H9 (cell line): ENCODE data around the gene TDRKH. TPM values are rescaled to one million over a fixed set of nuclear protein-coding genes. Genes with fewer than 3 reads are reported as not detected.
"Not testable (repeated sequence)": the region's sequence is repeated elsewhere in the genome, so short reads cannot be mapped to it uniquely, and the experiment has no call there.

Experiments used
- DNase-seq: peaks from one replicate; pipeline ENCODE4 v3.0.0-alpha.2; 2017
- H2AFZ ChIP-seq: one replicate; pipeline ENCODE4 v1.6.1; 2013; ENCODE audit warnings: mild to moderate bottlenecking, low read length, control low read depth, moderate library complexity
- H2AK5ac ChIP-seq: 2 replicates; pipeline ENCODE4 v1.6.1; 2013; ENCODE audit warnings: low read length, control low read depth, mixed read lengths; ENCODE audit not compliant: insufficient read length
- H2BK120ac ChIP-seq: one replicate; pipeline ENCODE4 v1.6.1; 2013; ENCODE audit warnings: low read depth, mild to moderate bottlenecking, low read length, control low read depth, inconsistent platforms; ENCODE audit not compliant: poor library complexity, severe bottlenecking
- H2BK12ac ChIP-seq: 2 replicates; pipeline ENCODE4 v1.6.1; 2013; ENCODE audit warnings: low read length, control low read depth, mixed read lengths, low read depth; ENCODE audit not compliant: insufficient read length
- H2BK15ac ChIP-seq: 2 replicates; pipeline ENCODE4 v1.6.1; 2013; ENCODE audit warnings: low read depth, low read length, control low read depth
- H2BK20ac ChIP-seq: one replicate; pipeline ENCODE4 v1.6.1; 2013; ENCODE audit warnings: low read depth, mild to moderate bottlenecking, low read length, control low read depth, inconsistent platforms; ENCODE audit not compliant: poor library complexity, severe bottlenecking
- H2BK5ac ChIP-seq: 2 replicates; pipeline ENCODE4 v1.6.1; 2013; ENCODE audit warnings: low read length, control low read depth, mixed read lengths; ENCODE audit not compliant: insufficient read length
- H3K14ac ChIP-seq: 2 replicates; pipeline ENCODE4 v1.6.1; 2013; ENCODE audit warnings: low read length, control low read depth; ENCODE audit not compliant: insufficient read depth
- H3K18ac ChIP-seq: 2 replicates; pipeline ENCODE4 v1.6.1; 2013; ENCODE audit warnings: low read depth, mild to moderate bottlenecking, mixed read lengths, low read length, control low read depth; ENCODE audit not compliant: insufficient read length
- H3K23ac ChIP-seq: 2 replicates; pipeline ENCODE4 v1.6.1; 2013; ENCODE audit warnings: low read length, control low read depth, mixed read lengths, low read depth; ENCODE audit not compliant: insufficient read length
- H3K23me2 ChIP-seq: 2 replicates; pipeline ENCODE4 v1.6.1; 2013; ENCODE audit warnings: low read depth, mild to moderate bottlenecking, mixed read lengths, low read length, control low read depth; ENCODE audit not compliant: insufficient read length, poor library complexity, severe bottlenecking
- H3K27ac ChIP-seq: 2 replicates; pipeline ENCODE4 v1.5.1; 2013; ENCODE audit warnings: low read length, control low read depth, mixed read lengths, low read depth; ENCODE audit not compliant: insufficient read length
- H3K27me3 ChIP-seq: 2 replicates; pipeline ENCODE4 v1.6.1; 2013; ENCODE audit warnings: low read length, control low read depth, inconsistent platforms; ENCODE audit not compliant: insufficient read depth
- H3K4ac ChIP-seq: 2 replicates; pipeline ENCODE4 v1.6.1; 2013; ENCODE audit warnings: low read depth, mild to moderate bottlenecking, control low read depth, inconsistent platforms, low read length, moderate library complexity
- H3K4me1 ChIP-seq: 2 replicates; pipeline ENCODE4 v1.6.1; 2013; ENCODE audit warnings: low read length, control low read depth, inconsistent platforms; ENCODE audit not compliant: insufficient read depth
- H3K4me2 ChIP-seq: 2 replicates; pipeline ENCODE4 v1.6.1; 2013; ENCODE audit warnings: low read length, control low read depth, mixed read lengths; ENCODE audit not compliant: insufficient read length, insufficient read depth
- H3K56ac ChIP-seq: 2 replicates; pipeline ENCODE4 v1.6.1; 2013; ENCODE audit warnings: low read depth, mild to moderate bottlenecking, mixed read lengths, low read length, control low read depth; ENCODE audit not compliant: insufficient read length
- H3K79me1 ChIP-seq: 2 replicates; pipeline ENCODE4 v1.6.1; 2013; ENCODE audit warnings: low read depth, mild to moderate bottlenecking, moderate library complexity, low read length, control low read depth, inconsistent platforms; ENCODE audit not compliant: insufficient read depth, poor library complexity, severe bottlenecking
- H3K79me2 ChIP-seq: 2 replicates; pipeline ENCODE4 v1.6.1; 2013; ENCODE audit warnings: low read length, control low read depth, inconsistent platforms; ENCODE audit not compliant: insufficient read depth
- H3K9ac ChIP-seq: 2 replicates; pipeline ENCODE4 v1.6.1; 2013; ENCODE audit warnings: low read length, control low read depth, mixed read lengths; ENCODE audit not compliant: insufficient read length; ENCODE audit errors: extremely low read depth
- H3K9me3 ChIP-seq: one replicate; pipeline ENCODE4 v1.6.1; 2013; ENCODE audit warnings: low read depth, low read length, inconsistent platforms; ENCODE audit not compliant: control insufficient read depth
- H3T11ph ChIP-seq: one replicate; pipeline ENCODE4 v1.6.1; 2013; ENCODE audit warnings: mild to moderate bottlenecking, low read length, control low read depth, inconsistent platforms
- H4K20me1 ChIP-seq: one replicate; pipeline ENCODE4 v1.6.1; 2013; ENCODE audit not compliant: control insufficient read depth, insufficient read length, insufficient read depth
- H4K5ac ChIP-seq: 2 replicates; pipeline ENCODE4 v1.6.1; 2013; ENCODE audit warnings: low read depth, mild to moderate bottlenecking, mixed read lengths, low read length, control low read depth; ENCODE audit not compliant: insufficient read length
- H4K8ac ChIP-seq: replicated peaks from 2 replicates; pipeline ENCODE4 v1.6.1; 2013; ENCODE audit warnings: low read length, control low read depth, mixed read lengths, low read depth; ENCODE audit not compliant: insufficient read length
- H4K91ac ChIP-seq: 2 replicates; pipeline ENCODE4 v1.6.1; 2013; ENCODE audit warnings: low read depth, mild to moderate bottlenecking, moderate library complexity, mixed read lengths, low read length, control low read depth; ENCODE audit not compliant: insufficient read length
- H3K27ac Mint-ChIP-seq, 3 experiments: 2 replicates in 2 of 3; 3 replicates in 1 of 3; pipeline ENCODE4 v1.8.0; 2020 to 2021; ENCODE audit warnings: mixed read lengths in 3 of 3, mild to moderate bottlenecking in 1 of 3, moderate library complexity in 1 of 3
- H3K27me3 Mint-ChIP-seq: 2 replicates; pipeline ENCODE4 v1.8.0; 2021; ENCODE audit warnings: low read depth, mild to moderate bottlenecking, moderate library complexity, mixed read lengths
- H3K36me3 Mint-ChIP-seq, 3 experiments: 2 replicates in 2 of 3; 3 replicates in 1 of 3; pipeline ENCODE4 v1.8.0; 2020 to 2021; ENCODE audit warnings: low read depth in 3 of 3, mixed read lengths in 3 of 3; ENCODE audit not compliant: insufficient read depth in 1 of 3
- H3K4me1 Mint-ChIP-seq, 2 experiments: 2 replicates each; pipeline ENCODE4 v1.8.0; 2020; ENCODE audit warnings: mixed read lengths in 2 of 2
- H3K4me3 Mint-ChIP-seq, 2 experiments: 2 replicates in 1 of 2; 3 replicates in 1 of 2; pipeline ENCODE4 v1.8.0; 2020 to 2021; ENCODE audit warnings: mild to moderate bottlenecking in 2 of 2, mixed read lengths in 2 of 2, moderate library complexity in 1 of 2
- H3K9me3 Mint-ChIP-seq, 2 experiments: 2 replicates in 1 of 2; 3 replicates in 1 of 2; pipeline ENCODE4 v1.8.0; 2020; ENCODE audit warnings: mild to moderate bottlenecking in 2 of 2, mixed read lengths in 2 of 2, moderate library complexity in 1 of 2
- WGBS: extraction: QIAGEN DNeasy Blood & Tissue Kit; methylation state at CpG from one replicate; pipeline ENCODE4 v1.1.7; 2013; ENCODE audit warnings: missing lambda C conversion rate, low lambda C conversion rate, mixed read lengths; ENCODE audit not compliant: insufficient read length; ENCODE audit errors: extremely low coverage; 5-methylcytosine and 5-hydroxymethylcytosine counted together
- total RNA-seq: library from RNA; stranded (reverse); gene quantifications from 2 replicates; pipeline ENCODE4 v1.2.1, GENCODE V29; 2021

Gene TDRKH
- total RNA-seq, 1 experiment from 2014 or later: 24.0 TPM

DNA sequence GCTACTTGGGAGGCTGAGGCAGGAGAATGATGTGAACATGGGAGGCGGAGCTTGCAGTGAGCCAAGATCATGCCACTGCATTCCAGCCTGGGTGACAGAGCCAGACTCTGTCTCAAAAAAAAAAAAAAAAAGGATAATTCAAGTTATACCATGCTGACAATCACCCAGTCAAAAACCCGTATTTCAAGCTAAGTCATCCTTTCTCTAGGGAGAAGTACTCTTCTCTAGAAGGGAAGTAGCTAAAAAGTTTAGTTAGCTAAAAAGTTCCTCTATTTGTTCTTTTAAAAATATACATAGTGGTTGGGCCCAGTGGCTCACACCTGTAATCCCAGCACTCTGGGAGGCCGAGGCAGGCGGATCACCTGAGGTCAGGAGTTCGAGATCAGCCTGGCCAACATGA lies 9.6 kb downstream of the TDRKH start:
- not testable (repeated sequence) for H3K4me3 Mint-ChIP-seq, H3K9me3 ChIP-seq, H3K14ac ChIP-seq, H3T11ph ChIP-seq, H2BK12ac ChIP-seq, H3K9me3 Mint-ChIP-seq, H2BK5ac ChIP-seq, H3K9ac ChIP-seq, H3K4me1 ChIP-seq, H2AK5ac ChIP-seq, H3K18ac ChIP-seq, DNase-seq, H3K23ac ChIP-seq, H4K91ac ChIP-seq, H3K4me1 Mint-ChIP-seq, H3K27me3 ChIP-seq, H4K20me1 ChIP-seq, H3K27me3 Mint-ChIP-seq, H3K79me2 ChIP-seq, H3K27ac Mint-ChIP-seq, H2BK20ac ChIP-seq, H3K23me2 ChIP-seq, H3K4me2 ChIP-seq, H3K4ac ChIP-seq, H3K27ac ChIP-seq, H3K79me1 ChIP-seq, H3K56ac ChIP-seq, H2BK15ac ChIP-seq, H2BK120ac ChIP-seq, H2AFZ ChIP-seq, H4K8ac ChIP-seq, H4K5ac ChIP-seq
- H3K36me3 Mint-ChIP-seq: peaks cover 8 to 42% (median 27%) of the 10 kb centered on the region in 3 experiments; a peak in 6 of 7 replicates
- WGBS: no CpG with 5 or more reads among the region's 5 CpGs
